Tibial nerve (tissue), 4 donors: Measurements from ENCODE around the gene CDC42SE1. TPM values are rescaled to one million over a fixed set of nuclear protein-coding genes. Genes with fewer than 3 reads are reported as not detected.
A peak's percentile ranks its signal among the peaks of the same experiment; 100 is the strongest.

Experiments
- DNase-seq, 2 donors: peaks; one replicate each; pipeline ENCODE4 v3.0.0-alpha.2; 2019; ENCODE audit warnings: low spot score in 2 of 2
- H3K27ac ChIP-seq, 4 donors: fragments of 200-600 bp; sonication (generic) in 3 of 4; one replicate each; pipeline ENCODE4 v1.5.1; 2017 to 2019; ENCODE audit warnings: mild to moderate bottlenecking in 1 of 4
- H3K27me3 ChIP-seq, 2 donors: fragments of 200-600 bp; sonication (generic) in 1 of 2; one replicate each; pipeline versions ENCODE4 v1.5.1 to v1.6.0; 2017 to 2019
- H3K36me3 ChIP-seq, 3 donors: fragments of 200-600 bp; sonication (generic); one replicate each; pipeline ENCODE4 v1.5.1; 2018 to 2019
- H3K4me1 ChIP-seq, 4 donors: fragments of 200-600 bp; sonication (generic) in 3 of 4; one replicate each; pipeline ENCODE4 v1.5.1; 2017 to 2019
- H3K4me3 ChIP-seq, 4 donors: fragments of 200-600 bp; sonication (generic) in 3 of 4; one replicate each; pipeline ENCODE4 v1.5.1; 2017 to 2019; ENCODE audit warnings: mild to moderate bottlenecking in 1 of 4, moderate library complexity in 1 of 4
- H3K9me3 ChIP-seq, 4 donors: fragments of 200-600 bp; sonication (generic) in 3 of 4; one replicate each; pipeline ENCODE4 v1.5.1; 2017 to 2019
- EP300 ChIP-seq, 2 donors: sonication (generic); formaldehyde crosslinking; IDR thresholded peaks; one replicate each; pipeline ENCODE4 v1.6.1; 2017; ENCODE audit warnings: antibody characterized with exemption in 2 of 2, mild to moderate bottlenecking in 1 of 2
- POLR2A ChIP-seq, 2 donors: fragments of 450-650 bp; IDR thresholded peaks; one replicate each; pipeline ENCODE4 v1.6.1; 2017; ENCODE audit warnings: antibody characterized with exemption in 2 of 2, mild to moderate bottlenecking in 2 of 2, moderate library complexity in 2 of 2
- WGBS, 2 donors: methylation state at CpG; one replicate each; pipeline ENCODE4 v1.1.5; 2018; 5-methylcytosine and 5-hydroxymethylcytosine counted together
- total RNA-seq, 4 donors: library from RNA; depleted of rRNA; stranded (reverse); fragments of >200 nt; gene quantifications; one replicate each; pipeline ENCODE4 v1.1.0, GENCODE V29; 2016
- TF ChIP-seq, protein P1 (sequence below), 5 experiments: fragments of 200-600 bp in 3 of 5; fragments of 450-650 bp in 2 of 5; sonication (generic) in 3 of 5; IDR thresholded peaks; one replicate each; pipeline ENCODE4 v1.5.1; 2016 to 2019; ENCODE audit warnings: antibody characterized with exemption in 5 of 5, mild to moderate bottlenecking in 3 of 5, moderate library complexity in 2 of 5

Gene CDC42SE1
- total RNA-seq, 4 donors from 2014 or later: 72.4 to 87.4 (median 80.8) TPM

GRCh38 chr1:151009206-151009587 is 50.2 kb downstream of the CDC42SE1 start:
- no peak for DNase-seq
- TF ChIP-seq EP300 (IDR thresholded peaks at IDR 0.05): no peak
- TF ChIP-seq, protein P1, sequence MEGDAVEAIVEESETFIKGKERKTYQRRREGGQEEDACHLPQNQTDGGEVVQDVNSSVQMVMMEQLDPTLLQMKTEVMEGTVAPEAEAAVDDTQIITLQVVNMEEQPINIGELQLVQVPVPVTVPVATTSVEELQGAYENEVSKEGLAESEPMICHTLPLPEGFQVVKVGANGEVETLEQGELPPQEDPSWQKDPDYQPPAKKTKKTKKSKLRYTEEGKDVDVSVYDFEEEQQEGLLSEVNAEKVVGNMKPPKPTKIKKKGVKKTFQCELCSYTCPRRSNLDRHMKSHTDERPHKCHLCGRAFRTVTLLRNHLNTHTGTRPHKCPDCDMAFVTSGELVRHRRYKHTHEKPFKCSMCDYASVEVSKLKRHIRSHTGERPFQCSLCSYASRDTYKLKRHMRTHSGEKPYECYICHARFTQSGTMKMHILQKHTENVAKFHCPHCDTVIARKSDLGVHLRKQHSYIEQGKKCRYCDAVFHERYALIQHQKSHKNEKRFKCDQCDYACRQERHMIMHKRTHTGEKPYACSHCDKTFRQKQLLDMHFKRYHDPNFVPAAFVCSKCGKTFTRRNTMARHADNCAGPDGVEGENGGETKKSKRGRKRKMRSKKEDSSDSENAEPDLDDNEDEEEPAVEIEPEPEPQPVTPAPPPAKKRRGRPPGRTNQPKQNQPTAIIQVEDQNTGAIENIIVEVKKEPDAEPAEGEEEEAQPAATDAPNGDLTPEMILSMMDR (IDR thresholded peaks at IDR 0.05): no peak
- TF ChIP-seq POLR2A (IDR thresholded peaks at IDR 0.05): no peak

DNA sequence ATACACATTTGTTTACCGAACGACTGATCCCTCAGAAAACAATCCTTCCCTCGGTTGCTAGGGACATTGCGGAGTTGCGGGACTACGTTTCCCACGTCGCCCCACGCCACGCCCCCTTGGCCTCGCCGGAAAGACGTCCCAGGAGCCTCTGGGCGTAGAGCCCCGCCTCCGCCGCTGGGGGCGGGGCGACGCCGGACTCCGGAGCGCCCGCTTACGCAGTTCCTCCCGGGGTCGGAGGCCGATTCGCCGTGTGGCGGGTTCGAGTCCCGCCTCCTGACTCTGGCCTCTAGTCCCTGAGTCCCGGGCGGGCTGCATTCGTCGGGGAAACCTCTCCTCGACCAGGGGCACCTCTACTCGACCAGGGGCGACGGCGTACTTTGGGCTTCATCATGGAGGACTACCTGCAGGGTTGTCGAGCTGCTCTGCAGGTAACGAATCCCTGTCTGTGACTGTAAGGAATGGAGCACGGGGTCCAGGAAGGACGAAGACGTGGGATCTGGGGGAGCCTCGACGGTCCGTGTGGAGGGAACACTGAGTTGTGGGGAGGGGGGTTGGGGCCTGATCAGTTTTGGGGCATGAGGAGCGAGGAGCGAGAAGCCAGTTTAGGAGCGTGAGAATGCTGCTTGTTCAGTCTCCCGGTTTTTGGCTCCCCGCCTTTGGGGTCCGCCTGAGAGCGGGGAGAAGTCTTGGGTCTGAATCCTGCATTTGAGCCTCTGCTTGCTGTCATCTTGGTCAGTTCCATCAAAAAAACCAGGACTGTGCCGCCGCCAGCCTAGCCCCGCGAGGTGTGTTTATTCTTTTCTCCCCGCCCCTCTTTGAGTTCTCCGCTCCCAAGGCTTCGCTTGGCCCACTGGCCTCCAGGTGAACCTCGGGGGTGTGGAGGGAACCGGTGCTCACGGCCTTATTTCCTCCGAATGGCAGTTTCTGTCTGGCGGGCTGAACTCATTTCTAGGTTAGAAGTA is 50.9 kb downstream of the CDC42SE1 start, which contains the start of gene PRUNE1:
TSS of gene PRUNE1 (plus strand) at position 206 of the 962 bp plus-strand sequence. CDS start at position 390, 184 bp downstream.
- TF ChIP-seq POLR2A (IDR thresholded peaks at IDR 0.05) (peak; percentile 38 to 84), EP300 (IDR thresholded peaks at IDR 0.05) (peak; percentile 91 to 95)
- TF ChIP-seq, protein P1 (IDR thresholded peaks at IDR 0.05): peak in 3 of 5 experiments; percentile 22 to 54 (median 49)
- peak; percentile 88 to 91 for DNase-seq

More at GRCh38 chr1:151009206-151009587, 50.2 kb downstream of the CDC42SE1 start:
- 35 to 40% methylated on average over 3 of the region's 3 CpGs for WGBS, 2 donors
- Histone ChIP-seq H3K4me1 (peaks cover 0 to 81% (median 47%) of the 10 kb centered on the region in 4 donors), H3K36me3 (no peaks in the 10 kb centered on the region), H3K9me3 (no peaks in the 10 kb centered on the region), H3K4me3 (peak overlapping the region; percentile 62 to 81 (median 70)), H3K27me3 (no peaks in the 10 kb centered on the region), H3K27ac (peak overlapping the region; percentile 83 to 96 (median 91))

DNA sequence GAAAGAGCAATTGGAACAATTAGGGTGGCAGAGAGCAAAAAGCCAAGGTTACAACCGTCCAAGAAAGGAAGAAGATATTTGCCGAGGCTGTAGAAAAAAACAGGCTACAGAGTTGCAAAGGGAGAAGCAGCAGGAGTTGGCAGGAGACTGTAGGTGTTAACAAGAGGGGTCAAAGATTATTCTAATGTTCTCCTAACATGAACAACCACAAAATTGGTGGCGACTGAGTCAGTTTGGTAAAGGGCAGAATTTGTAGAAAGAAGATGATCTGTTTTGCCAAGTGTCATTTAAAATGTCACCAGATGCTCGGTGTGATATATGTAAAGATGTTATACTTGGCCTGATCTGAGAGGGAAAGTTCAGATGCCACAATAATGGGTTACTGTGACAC is 51.6 kb downstream of the CDC42SE1 start:
- H3K4me1 ChIP-seq: peaks cover 0 to 84% (median 50%) of the 10 kb centered on the region in 4 donors
- no peak for TF ChIP-seq POLR2A (IDR thresholded peaks at IDR 0.05)
- TF ChIP-seq, protein P1 (IDR thresholded peaks at IDR 0.05): no peak
- 10 to 14% methylated on average over 4 of the region's 4 CpGs for WGBS, 2 donors

More for the DNA sequence above, 50.9 kb downstream of the CDC42SE1 start, which contains the start of gene PRUNE1:
- Histone ChIP-seq H3K27me3 (no peaks in the 10 kb centered on the region), H3K4me1 (peaks cover 0 to 84% (median 48%) of the 10 kb centered on the region in 4 donors), H3K9me3 (no peaks in the 10 kb centered on the region), H3K27ac (peak within 1 kb of the TSS; percentile 83 to 96 (median 91)), H3K36me3 (no peaks in the 10 kb centered on the region), H3K4me3 (peak within 1 kb of the TSS; percentile 62 to 81 (median 70))
- WGBS, 2 donors: 1% methylated on average over 48 to 54 of the region's 69 CpGs

DNA sequence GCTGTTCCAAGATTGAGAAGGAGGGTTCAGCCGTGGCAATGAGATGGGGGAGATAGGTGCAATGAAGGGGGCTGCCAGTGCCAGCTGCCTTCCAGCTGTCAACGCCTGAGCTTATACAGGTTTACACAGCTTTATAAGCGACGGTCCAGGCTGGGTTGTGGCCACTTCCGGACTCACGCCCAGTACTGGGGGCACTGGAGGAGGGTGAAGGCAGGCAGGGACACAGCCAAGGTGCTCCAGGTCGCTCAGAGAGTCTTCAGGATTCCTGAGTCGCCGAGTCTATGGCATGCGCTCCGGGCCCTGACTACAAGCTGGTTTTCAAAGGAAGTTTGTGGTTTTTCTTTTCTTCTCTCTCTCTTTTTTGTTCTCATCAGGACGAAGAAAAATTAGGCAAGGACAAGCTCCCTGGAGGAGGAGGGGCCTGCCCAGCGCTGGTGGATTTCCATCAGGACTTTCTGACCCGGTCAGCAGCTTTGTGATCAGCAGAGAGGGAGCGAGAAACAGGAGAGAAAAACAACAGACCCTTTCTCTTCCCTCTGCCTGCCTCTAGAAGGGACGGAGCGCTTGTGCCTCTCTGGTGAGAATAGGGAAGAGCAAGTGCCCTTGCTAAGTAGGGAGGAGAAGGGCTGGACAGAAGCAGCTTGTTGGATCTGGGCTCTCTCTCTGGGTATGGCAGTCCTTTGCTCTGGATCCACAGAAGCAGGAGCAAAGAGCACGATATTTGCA is 52.9 kb downstream of the CDC42SE1 start, which contains the start of gene MINDY1:
TSS of gene MINDY1 (minus strand) at position 576 of the 726 bp plus-strand sequence. CDS start 4,285 bp downstream, outside the sequence.
- TF ChIP-seq EP300 (IDR thresholded peaks at IDR 0.05) (peak; percentile 6 to 95), POLR2A (IDR thresholded peaks at IDR 0.05) (peak; percentile 48 to 67)
- TF ChIP-seq, protein P1 (IDR thresholded peaks at IDR 0.05): peak; percentile 42 to 77 (median 64)
- peak within 1 kb of the TSS; percentile 52 to 71 (median 64) for H3K4me3 ChIP-seq
- H3K9me3 ChIP-seq: no peaks in the 10 kb centered on the region
- WGBS, 2 donors: 0 to 2% methylated on average over 18 of the region's 18 CpGs
- H3K4me1 ChIP-seq: peaks cover 0 to 84% (median 52%) of the 10 kb centered on the region in 4 donors
- peak within 1 kb of the TSS; percentile 83 to 96 (median 91) for H3K27ac ChIP-seq
- H3K36me3 ChIP-seq: peaks cover 0 to 11% (median 0%) of the 10 kb centered on the region in 3 donors
- peak; percentile 54 to 79 for DNase-seq
- H3K27me3 ChIP-seq: no peaks in the 10 kb centered on the region

More for the DNA sequence above, 51.6 kb downstream of the CDC42SE1 start:
- H3K27me3 ChIP-seq: no peaks in the 10 kb centered on the region
- no peaks in the 10 kb centered on the region for H3K36me3 ChIP-seq
- H3K27ac ChIP-seq: peak overlapping the region; percentile 83 to 96 (median 91)
- H3K9me3 ChIP-seq: no peaks in the 10 kb centered on the region
- DNase-seq: no peak
- H3K4me3 ChIP-seq: peak overlapping the region in 3 of 4 donors; percentile 62 to 73 (median 66)
